Fibroblast of mammary gland (primary cell): Measurements from ENCODE around the gene HSP90AB1.

Experiments used
- DNase-seq: peaks from one replicate; pipeline ENCODE4 v3.0.0-alpha.2; 2010; ENCODE audit warnings: low read depth
- H3K4me3 ChIP-seq: 2 replicates; pipeline ENCODE4 v1.5.1; 2011; ENCODE audit warnings: low read depth, mild to moderate bottlenecking, low read length, moderate library complexity; ENCODE audit not compliant: control insufficient read depth
- TF ChIP-seq, protein P1 (sequence below): conservative IDR thresholded peaks from 2 replicates; pipeline ENCODE4 v1.5.1; 2011; ENCODE audit warnings: low read depth, low read length, inconsistent platforms; ENCODE audit not compliant: control insufficient read depth, insufficient read depth

Gene HSP90AB1

GRCh38 chr6:44278774-44279697 lies 32.1 kb downstream of the HSP90AB1 start:
- DNase-seq = no peak
- TF ChIP-seq, protein P1, sequence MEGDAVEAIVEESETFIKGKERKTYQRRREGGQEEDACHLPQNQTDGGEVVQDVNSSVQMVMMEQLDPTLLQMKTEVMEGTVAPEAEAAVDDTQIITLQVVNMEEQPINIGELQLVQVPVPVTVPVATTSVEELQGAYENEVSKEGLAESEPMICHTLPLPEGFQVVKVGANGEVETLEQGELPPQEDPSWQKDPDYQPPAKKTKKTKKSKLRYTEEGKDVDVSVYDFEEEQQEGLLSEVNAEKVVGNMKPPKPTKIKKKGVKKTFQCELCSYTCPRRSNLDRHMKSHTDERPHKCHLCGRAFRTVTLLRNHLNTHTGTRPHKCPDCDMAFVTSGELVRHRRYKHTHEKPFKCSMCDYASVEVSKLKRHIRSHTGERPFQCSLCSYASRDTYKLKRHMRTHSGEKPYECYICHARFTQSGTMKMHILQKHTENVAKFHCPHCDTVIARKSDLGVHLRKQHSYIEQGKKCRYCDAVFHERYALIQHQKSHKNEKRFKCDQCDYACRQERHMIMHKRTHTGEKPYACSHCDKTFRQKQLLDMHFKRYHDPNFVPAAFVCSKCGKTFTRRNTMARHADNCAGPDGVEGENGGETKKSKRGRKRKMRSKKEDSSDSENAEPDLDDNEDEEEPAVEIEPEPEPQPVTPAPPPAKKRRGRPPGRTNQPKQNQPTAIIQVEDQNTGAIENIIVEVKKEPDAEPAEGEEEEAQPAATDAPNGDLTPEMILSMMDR = no peak
- no peak overlapping the region for H3K4me3 ChIP-seq

DNA sequence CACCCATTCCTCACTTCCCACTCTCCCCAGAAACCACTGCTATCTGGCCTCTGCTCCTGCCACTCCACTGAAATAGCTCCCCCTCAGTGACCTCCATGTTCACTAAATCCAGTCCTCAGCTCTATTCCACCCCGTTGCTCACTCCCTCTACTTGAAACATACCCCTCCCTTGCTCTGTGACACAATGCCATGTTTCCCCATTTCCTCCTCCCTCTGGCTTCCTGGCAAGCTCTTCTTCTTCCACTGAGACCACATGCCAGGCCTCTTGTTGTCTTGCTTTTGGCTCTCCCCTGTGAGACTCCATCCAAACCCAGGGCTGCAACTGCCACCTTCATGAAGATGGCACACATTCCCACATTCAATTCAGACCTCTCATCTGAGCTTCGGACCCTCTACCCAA lies 37.2 kb downstream of the HSP90AB1 start:
- H3K4me3 ChIP-seq = no peak overlapping the region
- TF ChIP-seq, protein P1 = no peak
- DNase-seq = no peak

GRCh38 chr6:44284867-44285266 lies 38.0 kb downstream of the HSP90AB1 start:
- no peak for DNase-seq
- TF ChIP-seq, protein P1 = no peak
- H3K4me3 ChIP-seq = no peak overlapping the region

GRCh38 chr6:44285552-44286284 lies 38.8 kb downstream of the HSP90AB1 start:
- TF ChIP-seq, protein P1 = no peak
- H3K4me3 ChIP-seq = no peak overlapping the region
- DNase-seq = no peak

- TF ChIP-seq, protein P1 = no peak
- no peak for DNase-seq
These were observed 39.3 kb downstream of the HSP90AB1 start for GRCh38 chr6:44286285-44286565.

DNA sequence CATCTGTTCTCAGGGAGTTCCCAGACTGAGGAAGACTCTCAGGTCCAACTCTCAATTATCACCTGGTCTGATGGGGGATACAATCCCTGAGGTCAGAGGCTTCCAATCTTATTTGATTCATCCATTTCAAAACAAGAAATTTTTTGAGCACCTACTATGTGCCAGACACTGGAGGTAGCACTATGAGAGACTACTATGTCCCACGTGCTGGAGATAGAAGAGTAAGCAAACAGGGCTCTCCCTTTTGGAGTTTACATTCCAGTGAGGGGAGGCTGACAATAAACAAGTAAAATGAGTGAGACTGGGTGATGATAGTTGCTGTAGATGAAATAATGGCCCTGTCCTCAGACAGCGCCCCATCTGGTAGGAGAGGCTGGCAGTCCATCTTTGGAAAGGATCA lies 39.8 kb downstream of the HSP90AB1 start:
- no peak overlapping the region for H3K4me3 ChIP-seq
- TF ChIP-seq, protein P1 = no peak
- no peak for DNase-seq

More at GRCh38 chr6:44286285-44286565, 39.3 kb downstream of the HSP90AB1 start:
- no peak overlapping the region for H3K4me3 ChIP-seq
